GM21737 (cell line): ENCODE results near the gene GYPC.
A peak's percentile ranks its signal among the peaks of the same experiment; 100 is the strongest.
"Not testable (repeated sequence)": the region's sequence is repeated elsewhere in the genome, so short reads cannot be mapped to it uniquely, and the experiment has no call there.

ENCODE experiments used
- ATAC-seq: cut with Tn5 transposase; IDR thresholded peaks from one replicate; pipeline ENCODE4 v1.9.1; 2021; ENCODE audit warnings: mild to moderate bottlenecking, moderate library complexity; ENCODE audit not compliant: unreplicated experiment

The GYPC gene

GRCh38 chr2:126648345-126648786 is 7.6 kb upstream of the GYPC start:
- not testable (repeated sequence) for ATAC-seq

DNA sequence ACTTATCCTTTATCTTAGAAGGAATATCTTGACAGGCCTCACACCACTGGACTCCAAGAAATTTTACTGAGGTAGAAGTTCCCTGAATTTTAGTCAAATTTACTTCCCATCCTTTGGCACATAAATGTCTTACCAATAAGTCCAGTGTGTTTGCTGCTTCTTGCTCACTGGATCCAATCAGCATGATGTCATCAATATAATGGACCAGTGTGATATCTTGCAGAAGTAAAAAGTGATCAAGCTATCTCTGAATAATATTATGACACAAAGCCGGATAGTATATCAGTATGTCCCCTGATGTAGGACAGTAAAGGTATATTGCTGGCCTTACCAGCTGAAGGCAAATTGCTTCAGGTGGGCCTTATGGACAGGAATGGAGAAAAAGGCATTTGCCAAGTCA is 6.9 kb upstream of the GYPC start:
- ATAC-seq = no peak

GRCh38 chr2:126650994-126651393 is 5.0 kb upstream of the GYPC start:
- no peak for ATAC-seq

DNA sequence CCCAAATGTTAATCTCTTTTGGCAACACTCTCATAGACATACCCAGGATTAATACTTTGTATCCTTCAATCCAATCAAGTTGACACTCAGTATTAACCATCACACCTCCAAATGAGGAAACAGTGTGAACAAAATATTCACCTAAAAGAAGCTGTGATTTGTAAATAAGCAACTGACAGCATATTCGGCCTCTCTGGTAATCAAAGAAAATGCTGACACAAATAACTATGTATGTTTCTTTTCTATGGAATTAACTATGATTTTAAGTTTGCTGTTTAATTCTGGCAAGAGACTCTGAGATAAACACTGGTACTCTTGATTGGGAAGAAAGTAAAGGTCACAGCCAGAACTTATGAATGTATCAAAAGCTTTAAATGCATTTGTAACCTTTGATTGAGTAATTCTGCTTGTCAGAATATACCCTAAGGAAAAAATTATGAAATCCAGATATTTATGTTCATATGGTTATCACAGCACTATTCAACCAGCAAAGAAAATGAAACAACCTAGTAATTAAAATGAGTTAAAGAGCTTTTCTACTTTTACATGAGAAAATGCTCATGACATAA is 3.6 kb upstream of the GYPC start:
- no peak for ATAC-seq

DNA sequence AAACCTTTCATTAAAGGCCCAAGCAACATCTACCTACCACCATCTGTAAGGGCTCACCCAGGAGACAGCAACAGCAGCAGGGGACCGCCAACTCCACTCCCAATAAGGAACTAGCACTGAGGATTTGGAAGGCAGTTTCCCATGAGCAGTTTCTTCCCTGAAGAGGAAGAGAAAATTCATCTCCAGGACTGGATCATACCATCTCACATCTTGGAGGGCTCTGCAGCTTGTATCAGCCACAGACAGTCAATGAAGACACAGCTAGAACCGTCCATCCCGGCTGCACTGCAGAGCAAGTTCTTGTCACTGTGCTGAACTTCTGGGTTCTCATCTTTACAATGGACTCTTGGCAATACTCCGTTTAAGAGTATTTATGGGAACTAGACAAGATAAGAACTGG is 2.8 kb upstream of the GYPC start:
- no peak for ATAC-seq

DNA sequence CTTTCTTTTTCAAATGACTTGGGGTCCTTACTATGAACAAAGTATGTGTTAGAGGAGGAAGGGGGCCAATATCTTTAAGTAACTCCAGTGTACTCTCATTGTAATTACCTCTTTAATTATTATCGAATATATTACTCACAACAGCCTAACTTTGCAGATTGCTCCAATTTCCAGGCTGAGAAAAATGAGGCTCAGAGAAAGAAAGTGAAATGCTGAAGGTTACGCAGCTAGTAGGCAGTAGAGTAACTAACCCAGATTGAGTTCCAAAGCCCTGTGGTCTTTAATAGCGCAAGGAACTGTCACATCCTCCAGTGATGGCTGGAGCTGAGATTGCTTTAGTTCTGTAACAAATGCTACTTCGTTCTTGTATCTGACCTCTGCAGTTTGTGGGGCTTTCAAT is 2.2 kb upstream of the GYPC start:
- ATAC-seq = no peak

- no peak for ATAC-seq
These were observed 907 bp upstream of the GYPC start for GRCh38 chr2:126655051-126655450.

DNA sequence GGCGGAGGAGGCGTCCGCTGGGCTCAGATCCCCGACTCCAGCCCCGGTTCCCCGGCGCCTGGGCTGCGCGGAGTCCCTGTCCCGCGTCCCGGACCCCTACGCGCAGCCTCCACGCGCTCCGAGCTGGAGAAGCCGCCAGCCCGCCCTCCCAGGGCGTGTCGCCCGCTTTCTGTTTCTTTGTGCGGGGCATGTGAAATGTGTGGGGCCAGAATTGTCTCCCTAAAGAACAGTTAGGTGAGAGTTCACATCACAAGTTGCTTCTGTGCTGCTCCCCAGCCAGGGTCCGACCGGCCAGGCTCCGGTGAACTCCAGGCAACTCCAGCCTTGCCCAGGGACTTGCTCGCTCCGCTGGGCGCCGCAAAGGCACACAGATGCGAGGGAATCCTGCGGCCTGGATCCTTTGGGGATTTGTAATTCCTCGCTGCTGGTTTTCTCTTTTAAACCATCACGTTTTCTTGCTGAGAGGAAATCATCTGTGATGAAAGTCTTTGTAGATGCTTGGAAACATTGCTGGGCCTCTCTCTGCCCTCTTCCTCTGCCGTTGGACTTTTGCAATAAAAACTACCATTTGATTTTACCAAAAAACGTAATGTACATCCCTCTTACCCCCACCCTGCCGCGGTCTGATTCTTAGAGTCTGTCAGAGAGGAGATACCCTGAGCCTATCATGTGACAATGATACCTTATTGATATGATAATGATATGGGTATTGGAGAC is 631 bp downstream of the GYPC start:
- peak; percentile 15 for ATAC-seq

GRCh38 chr2:126657148-126657635 is 1.2 kb downstream of the GYPC start:
- peak; percentile 14 for ATAC-seq

DNA sequence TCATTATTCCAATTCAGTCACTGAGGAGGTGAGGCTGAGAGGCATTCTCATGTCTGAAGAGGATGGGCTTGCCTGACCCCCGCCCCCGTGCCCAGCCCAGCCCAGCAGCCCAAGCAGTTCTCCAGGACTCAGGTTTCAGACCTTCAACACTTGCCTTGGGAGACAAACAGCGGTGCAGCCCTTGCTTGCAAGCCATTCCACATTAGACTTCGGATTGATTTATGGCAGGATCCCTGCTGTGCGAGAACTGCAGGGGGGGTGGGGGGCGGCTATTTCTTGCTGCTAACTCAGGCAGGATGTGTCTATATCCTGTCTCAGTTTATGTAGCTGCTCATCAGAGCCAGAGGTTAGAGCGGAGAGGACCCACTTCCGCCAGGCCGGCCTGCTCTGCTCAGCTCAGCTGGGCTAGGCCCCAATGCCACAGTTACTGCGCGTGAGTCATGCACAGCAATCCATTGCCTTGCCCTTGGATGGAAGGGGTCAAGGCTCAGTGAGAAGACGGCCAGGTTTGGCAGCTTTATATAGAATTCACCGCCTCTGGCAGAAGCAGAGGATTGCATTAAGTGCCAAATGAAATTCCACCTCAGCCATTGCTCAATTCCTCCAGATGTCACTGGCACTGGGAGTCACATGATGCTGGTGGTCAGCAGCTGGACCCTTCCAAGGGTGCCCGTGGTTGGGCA is 1.8 kb downstream of the GYPC start:
- ATAC-seq = peak; percentile 65

DNA sequence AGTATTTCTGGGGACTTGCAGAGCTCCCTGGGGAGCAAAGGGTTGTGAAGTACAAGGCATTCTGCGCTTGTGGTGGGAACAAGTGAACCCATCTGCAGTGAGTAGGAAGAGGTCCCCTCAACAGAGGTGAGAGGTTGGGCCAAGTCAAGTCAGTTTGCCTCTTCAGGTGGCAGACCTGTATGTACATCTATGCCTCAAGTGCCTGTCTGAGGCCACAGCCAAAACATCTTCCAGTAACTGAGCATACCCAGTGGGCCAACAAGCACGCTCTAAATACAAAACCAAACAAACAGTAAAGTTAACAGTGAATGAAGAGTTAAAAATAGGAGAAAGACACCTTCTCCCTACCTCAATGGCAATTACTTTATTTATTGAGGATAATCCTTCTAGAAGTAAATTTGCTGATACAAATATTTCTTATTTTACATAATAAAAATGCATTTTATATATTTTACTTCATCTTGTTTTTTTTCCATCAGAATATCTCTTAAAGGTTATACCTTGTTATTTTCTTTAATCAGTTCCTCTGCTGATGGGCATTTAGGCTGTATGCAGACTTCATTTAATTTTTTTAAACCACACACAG is 2.5 kb downstream of the GYPC start:
- peak; percentile 13 for ATAC-seq

DNA sequence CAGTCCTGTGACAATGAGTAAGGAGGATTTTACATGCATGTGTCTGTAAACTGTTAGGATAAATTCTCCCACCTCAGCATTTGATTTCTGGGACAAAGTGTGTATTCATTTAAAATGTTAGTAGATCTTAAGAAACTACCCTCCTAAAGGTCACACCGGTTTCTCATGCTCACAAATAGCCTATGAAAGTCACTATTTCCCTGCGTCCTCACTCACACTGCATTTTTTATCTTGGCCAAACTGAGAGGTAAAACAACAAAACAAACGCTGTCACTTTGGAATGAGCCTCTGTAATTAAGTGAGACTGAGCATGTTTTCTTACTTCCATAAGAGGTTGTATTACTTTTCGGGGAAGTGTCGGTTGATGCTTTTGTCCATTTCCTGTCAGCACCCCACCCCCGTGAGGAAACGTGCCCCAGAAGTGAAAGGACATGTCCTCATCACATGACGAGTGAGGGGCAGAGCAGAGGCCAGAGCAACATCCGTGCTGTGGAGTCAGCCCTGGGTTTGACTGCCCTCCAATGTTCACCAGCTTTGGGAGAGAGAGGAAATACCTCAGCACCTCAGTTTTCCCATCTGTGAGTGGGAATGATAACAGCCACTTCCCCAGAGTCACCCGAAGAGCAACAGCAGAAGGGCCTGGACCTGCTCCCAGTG is 3.1 kb downstream of the GYPC start:
- ATAC-seq = peak; percentile 44

- ATAC-seq = no peak
These were observed 3.9 kb downstream of the GYPC start for GRCh38 chr2:126659562-126660467.

- no peak for ATAC-seq
These were observed 5.0 kb downstream of the GYPC start for GRCh38 chr2:126660971-126661370.

DNA sequence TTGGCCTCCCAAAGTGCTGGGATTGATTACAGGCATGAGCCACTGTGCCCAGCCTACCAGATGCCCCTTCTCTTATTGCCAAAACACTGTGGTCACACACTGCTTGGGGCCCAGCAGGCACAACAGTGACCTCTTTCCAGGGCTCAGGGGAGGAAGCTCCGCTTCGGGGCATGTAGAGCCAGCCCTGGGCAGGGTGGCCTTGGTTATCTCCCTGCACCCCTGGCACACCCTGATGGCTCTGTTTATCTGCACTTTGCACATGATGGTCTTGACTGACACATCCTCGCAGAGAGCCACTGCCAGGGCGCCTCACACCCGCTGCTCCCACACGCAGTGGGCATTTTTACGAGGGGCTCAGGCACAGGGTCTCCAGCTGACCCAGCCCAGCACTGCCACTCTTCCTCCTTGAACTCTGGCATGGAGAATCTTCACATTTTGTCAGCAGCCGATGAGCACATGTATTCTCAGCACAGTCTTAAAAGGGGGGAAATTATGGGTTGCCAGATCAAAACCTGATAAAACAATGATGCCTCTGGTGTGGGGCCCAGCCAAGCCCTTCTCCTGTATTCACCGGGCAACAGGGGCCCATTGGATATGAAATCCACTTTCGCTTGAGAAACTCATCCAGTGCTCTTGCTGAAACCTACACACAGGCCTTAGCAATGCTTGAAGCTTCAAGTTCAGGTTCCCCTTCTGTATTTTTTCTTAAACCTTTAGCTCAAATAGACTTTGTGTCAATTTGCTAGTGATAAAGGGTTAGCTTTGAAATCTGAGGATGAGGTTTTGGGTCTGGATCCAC is 5.9 kb downstream of the GYPC start:
- no peak for ATAC-seq

- no peak for ATAC-seq
These were observed 6.7 kb downstream of the GYPC start for GRCh38 chr2:126662621-126663020.

GRCh38 chr2:126663184-126663963 is 7.4 kb downstream of the GYPC start:
- ATAC-seq = no peak

DNA sequence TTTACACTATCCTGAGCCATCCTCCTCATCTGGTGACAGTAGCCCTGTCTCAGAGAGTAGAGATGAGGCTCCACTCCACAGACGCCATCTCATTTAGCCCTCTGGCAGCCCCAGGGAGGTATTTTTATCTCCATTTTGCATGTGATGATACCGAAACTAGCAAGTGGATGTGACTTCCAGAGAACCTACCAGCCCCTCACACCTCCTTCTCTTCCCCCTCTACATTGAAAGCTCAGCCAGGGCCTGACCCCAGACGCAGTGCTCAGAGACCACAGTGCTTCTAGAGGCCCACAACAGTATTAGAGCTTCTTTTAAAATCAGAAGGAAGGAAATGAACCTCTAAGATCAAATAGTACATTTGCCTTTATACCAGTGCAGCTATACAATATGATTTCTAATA is 8.3 kb downstream of the GYPC start:
- ATAC-seq = peak; percentile 74

- ATAC-seq = peak; percentile 30
These were observed 8.7 kb downstream of the GYPC start for GRCh38 chr2:126664639-126665038.
